Muscle of arm (tissue), 14 donors: ENCODE measurements around the gene TP53BP2. TPM values are rescaled to one million over a fixed set of nuclear protein-coding genes. Genes with fewer than 3 reads are reported as not detected.
"Not testable (repeated sequence)": the region's sequence is repeated elsewhere in the genome, so short reads cannot be mapped to it uniquely, and the experiment has no call there.

Source experiments
- DNase-seq: peaks from one replicate; pipeline ENCODE4 v3.0.0-alpha.2; 2013
- long read RNA-seq, 11 donors: transcript quantifications; one replicate each; lab custom pipeline, GENCODE V29; 2026
- polyA plus RNA-seq, 12 donors: library from polyadenylated mRNA; unstranded; fragments of 120-200 nt; gene quantifications; one replicate each; pipeline ENCODE4 v1.2.1, GENCODE V29; 2013; ENCODE audit not compliant: insufficient read length in 12 of 12

TP53BP2 gene
- polyA plus RNA-seq: 10 to 100 TPM in 11 of 12 donors, not detected in 1; 21.9 to 58.4 (median 34.2) TPM
- long read RNA-seq, donor 1, full-length matches to known transcripts: 2 of 19 reads
- long read RNA-seq, donor 1, partial matches to known transcripts: 17 of 19 reads
- long read RNA-seq, donor 1, other reads (novel, unspliced or antisense): 0 of 19 reads
- long read RNA-seq, donor 2, full-length matches to known transcripts: 3 of 14 reads
- long read RNA-seq, donor 2, partial matches to known transcripts: 11 of 14 reads
- long read RNA-seq, donor 2, other reads (novel, unspliced or antisense): 0 of 14 reads
- long read RNA-seq, donor 3, full-length matches to known transcripts: 2 of 12 reads
- long read RNA-seq, donor 3, partial matches to known transcripts: 10 of 12 reads
- long read RNA-seq, donor 3, other reads (novel, unspliced or antisense): 0 of 12 reads
- long read RNA-seq, donor 4: 0 reads
- long read RNA-seq, donor 5, full-length matches to known transcripts: 2 of 19 reads
- long read RNA-seq, donor 5, partial matches to known transcripts: 17 of 19 reads
- long read RNA-seq, donor 5, other reads (novel, unspliced or antisense): 0 of 19 reads
- long read RNA-seq, donor 6, partial matches to known transcripts: 9 of 9 reads
- long read RNA-seq, donor 6, other reads (novel, unspliced or antisense): 0 of 9 reads
- long read RNA-seq, donor 7: 0 reads
- long read RNA-seq, donor 8, full-length matches to known transcripts: 1 of 22 reads
- long read RNA-seq, donor 8, partial matches to known transcripts: 21 of 22 reads
- long read RNA-seq, donor 8, other reads (novel, unspliced or antisense): 0 of 22 reads
- long read RNA-seq, donor 9, full-length matches to known transcripts: 1 of 1 reads
- long read RNA-seq, donor 9, partial matches to known transcripts: 0 of 1 reads
- long read RNA-seq, donor 9, other reads (novel, unspliced or antisense): 0 of 1 reads
- long read RNA-seq, donor 10, full-length matches to known transcripts: 2 of 30 reads
- long read RNA-seq, donor 10, partial matches to known transcripts: 28 of 30 reads
- long read RNA-seq, donor 10, other reads (novel, unspliced or antisense): 0 of 30 reads
- long read RNA-seq, donor 11, partial matches to known transcripts: 5 of 5 reads
- long read RNA-seq, donor 11, other reads (novel, unspliced or antisense): 0 of 5 reads

- peak; percentile 90 for DNase-seq
These were observed at the start of gene TP53BP2 for GRCh38 chr1:223845810-223846682. TP53BP2 (minus strand) TSS chr1:223845947; CDS start chr1:223845680, 267 bp downstream.

GRCh38 chr1:223890494-223890893, 44.7 kb upstream of the TP53BP2 start:
- not testable (repeated sequence) for DNase-seq

GRCh38 chr1:223889319-223889718, 43.6 kb upstream of the TP53BP2 start:
- DNase-seq: not testable (repeated sequence)

GRCh38 chr1:223887747-223888418, 42.1 kb upstream of the TP53BP2 start:
- DNase-seq: peak; percentile 13

GRCh38 chr1:223886516-223886921, 40.8 kb upstream of the TP53BP2 start:
- no peak for DNase-seq

GRCh38 chr1:223885614-223886013, 39.9 kb upstream of the TP53BP2 start:
- no peak for DNase-seq

- no peak for DNase-seq
These were observed 33.0 kb upstream of the TP53BP2 start for GRCh38 chr1:223878598-223879325.

GRCh38 chr1:223877804-223878203, 32.1 kb upstream of the TP53BP2 start:
- DNase-seq: no peak

- DNase-seq: no peak
These were observed 30.8 kb upstream of the TP53BP2 start for GRCh38 chr1:223876590-223876989.

GRCh38 chr1:223873044-223873443, 27.3 kb upstream of the TP53BP2 start:
- no peak for DNase-seq

GRCh38 chr1:223872308-223872901, 26.7 kb upstream of the TP53BP2 start:
- no peak for DNase-seq

GRCh38 chr1:223870617-223871574, 25.1 kb upstream of the TP53BP2 start:
- DNase-seq: no peak

- not testable (repeated sequence) for DNase-seq
These were observed 19.0 kb upstream of the TP53BP2 start for GRCh38 chr1:223864599-223865368.

- DNase-seq: no peak
These were observed 18.3 kb upstream of the TP53BP2 start for GRCh38 chr1:223864084-223864483.

GRCh38 chr1:223861904-223862303, 16.2 kb upstream of the TP53BP2 start:
- no peak for DNase-seq

GRCh38 chr1:223860051-223860622, 14.4 kb upstream of the TP53BP2 start:
- DNase-seq: no peak

- DNase-seq: no peak
These were observed 13.3 kb upstream of the TP53BP2 start for GRCh38 chr1:223859058-223859457.
